GM18909 (cell line): ENCODE data around the gene GET4.

Experiments
- ATAC-seq: cut with Tn5 transposase; IDR thresholded peaks from one replicate; pipeline ENCODE4 v1.9.1; 2021; ENCODE audit warnings: mild to moderate bottlenecking; ENCODE audit not compliant: unreplicated experiment, poor library complexity

The GET4 gene

GRCh38 chr7:884191-885003, 8.0 kb downstream of the GET4 start:
- ATAC-seq: no peak

DNA sequence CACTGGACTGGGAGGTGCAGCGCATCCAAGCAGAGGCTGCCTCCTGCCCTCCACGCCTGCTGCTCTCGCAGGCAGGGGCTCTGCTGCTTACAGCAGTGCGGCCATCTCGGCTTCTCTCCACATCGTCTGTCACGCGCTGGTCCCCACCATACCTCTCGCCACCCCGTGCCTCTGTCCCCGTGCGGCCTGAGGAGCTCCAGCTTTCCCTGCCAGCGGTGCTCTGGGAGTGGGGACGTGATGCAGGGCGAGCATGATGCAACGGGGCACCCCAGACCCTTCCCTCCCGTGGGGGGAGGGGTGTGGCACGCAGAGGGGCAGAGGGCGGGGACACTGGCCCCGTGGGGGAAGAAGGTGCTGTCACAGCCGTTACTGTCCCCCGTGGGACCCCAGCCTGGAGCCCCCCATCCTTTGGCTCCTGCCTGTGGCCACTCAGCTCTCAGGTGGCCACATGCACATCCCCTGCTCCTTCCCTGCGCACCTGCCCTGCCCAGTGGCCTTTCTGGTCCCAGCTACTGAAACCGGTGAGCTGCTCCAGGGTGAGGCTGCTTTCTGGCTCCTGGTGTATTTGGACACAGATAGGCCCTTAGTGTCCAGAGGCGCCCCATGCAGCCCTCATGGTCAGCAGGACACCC, 9.0 kb downstream of the GET4 start:
- ATAC-seq: no peak

DNA sequence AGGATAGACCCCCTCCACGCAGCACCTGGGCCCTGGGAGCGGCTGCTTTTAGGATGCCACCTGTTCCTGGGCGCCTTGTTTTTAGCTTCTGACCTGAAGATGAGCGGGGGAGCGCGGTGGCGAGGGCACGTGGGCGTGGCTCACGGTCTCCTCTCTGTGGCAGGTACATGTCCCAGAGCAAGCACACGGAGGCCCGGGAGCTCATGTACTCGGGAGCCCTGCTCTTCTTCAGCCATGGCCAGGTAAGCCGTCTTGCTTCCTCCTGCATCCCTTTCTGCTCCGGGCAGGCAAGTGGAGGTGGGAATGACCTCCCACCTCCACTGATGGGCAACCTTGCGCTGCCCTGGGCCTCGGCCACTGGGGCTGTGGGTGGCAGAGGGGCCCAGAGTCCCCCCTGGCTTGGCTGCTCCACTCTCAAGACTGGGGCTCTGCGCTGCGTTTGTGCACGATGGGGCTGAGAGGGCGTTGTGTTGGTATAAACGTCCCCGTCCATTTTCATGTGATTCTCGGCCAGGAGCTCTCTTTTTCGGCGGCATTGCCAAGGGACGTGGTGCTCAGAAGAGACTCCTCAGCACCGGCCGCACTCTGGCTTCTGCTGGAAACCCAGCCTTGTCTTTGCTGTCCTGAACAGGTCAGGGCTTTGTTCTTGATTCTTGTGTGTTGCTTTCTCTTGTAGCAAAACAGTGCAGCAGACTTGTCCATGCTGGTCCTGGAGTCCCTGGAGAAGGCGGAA, 9.7 kb downstream of the GET4 start:
- no peak for ATAC-seq

DNA sequence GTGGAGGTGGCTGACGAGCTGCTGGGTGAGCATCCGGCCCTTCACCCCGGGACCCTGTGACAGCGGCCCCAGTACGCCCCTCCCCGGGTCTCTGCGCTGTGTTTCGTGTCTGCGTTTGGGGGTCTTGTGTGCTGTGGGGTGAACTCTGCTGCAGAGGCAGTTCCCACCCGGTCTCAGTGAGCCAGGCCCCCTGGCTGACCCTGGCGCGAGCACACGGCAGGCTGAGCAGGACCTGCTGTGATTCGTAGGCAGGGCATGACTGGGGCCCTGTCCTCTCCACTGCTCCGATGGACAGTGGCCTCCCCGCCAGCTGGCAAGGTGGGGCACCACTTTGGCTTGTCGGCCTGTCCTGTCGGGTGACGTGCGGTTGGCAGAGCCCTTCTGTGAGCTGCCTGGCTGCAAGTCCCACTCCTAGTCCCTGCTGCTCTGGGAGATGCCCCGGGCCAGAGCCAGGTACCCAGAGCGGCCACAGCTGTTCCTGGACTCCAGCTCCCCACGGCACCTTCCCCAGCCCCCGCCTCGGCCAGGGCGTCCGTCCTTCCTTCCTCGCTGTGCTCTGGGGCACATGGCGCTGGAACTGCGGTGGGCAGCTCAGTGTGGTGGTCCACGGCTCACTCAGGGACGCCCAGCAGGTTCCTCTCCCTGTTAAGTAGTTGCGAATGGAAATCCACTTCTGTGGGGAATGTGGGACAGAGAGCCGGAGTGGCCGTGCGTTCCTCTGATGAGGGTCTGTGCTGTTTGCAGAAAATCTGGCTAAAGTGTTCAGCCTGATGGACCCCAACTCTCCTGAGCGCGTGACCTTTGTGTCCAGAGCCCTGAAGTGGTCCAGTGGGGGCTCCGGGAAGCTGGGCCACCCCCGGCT, 10.5 kb downstream of the GET4 start:
- no peak for ATAC-seq

DNA sequence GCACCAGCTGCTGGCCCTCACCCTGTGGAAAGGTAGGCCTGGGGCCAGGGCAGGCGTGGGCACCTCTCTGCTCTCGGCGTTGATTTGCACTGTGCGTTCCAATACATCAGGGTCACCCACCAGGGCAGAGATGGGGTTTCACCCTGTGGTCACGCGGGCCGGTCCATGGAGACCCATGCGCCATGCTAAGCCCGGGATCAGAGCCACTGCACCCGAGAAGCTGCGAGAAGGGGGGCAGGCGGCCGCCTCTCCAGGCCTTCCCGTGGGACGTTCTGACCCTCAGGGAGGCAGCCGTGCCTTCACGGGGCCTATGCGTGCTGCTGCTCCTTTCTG, 11.1 kb downstream of the GET4 start:
- no peak for ATAC-seq

DNA sequence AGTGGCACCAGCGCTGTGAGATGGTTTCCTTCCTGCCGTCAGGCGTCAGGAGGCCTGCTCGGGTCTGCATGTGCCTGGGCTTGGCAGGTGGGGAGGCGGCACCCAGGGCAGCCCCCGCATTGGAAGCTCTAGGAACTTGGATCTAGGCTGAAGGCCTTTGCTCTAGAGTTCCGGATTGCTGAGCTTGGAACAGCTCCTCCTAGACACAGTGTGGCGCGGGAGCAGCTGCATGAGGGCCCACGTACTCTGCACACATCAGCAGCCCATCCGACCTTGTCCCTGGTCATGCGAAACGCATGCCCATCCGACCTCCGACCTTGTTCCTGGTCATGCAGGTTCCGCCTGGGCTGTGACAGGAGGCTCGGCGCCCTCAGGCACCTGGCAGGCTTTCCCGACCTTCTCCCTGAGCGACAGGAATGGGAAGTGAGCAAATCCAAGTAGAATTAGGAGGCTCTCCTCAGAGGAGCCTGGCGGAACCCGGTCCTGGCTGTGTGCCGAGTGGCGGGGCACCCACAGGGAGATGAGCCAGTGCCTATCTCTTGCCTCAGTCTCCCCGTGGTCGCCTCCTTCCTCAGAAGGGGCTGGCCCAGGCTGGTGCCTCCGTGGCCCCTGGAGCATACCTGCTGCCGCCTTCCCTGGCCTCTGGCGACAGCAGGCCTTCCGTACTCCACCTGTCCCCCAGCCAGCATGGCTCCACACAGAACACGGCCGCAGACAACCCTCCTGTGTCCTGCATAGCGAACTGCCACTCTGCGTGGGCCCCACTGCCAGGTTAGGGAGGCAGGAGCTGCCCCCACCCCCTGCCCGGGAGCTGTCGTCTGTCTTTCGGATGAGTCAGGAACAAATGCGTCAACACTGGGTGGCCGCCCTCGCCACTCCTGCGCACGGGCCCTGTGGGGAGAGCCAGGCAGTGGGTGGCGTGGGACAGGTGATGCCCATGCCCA, 12.0 kb downstream of the GET4 start:
- ATAC-seq: no peak

DNA sequence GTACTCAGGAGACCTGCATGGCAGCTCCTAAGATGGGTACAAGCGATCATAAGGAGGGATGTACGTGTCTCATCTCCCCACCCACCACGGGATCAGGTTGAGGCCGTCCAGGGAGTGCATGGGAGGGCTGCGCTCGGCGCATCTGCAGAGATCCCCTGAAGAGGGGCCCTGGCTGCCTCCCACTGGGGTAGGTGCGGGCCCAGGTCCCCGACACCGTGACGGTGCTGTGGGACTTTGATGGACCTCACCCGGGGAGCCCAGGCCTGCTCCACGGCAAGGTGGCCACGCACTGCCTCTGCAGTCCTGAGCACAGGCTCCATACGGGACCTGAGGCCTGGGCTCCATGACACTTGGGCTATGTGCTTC, 12.7 kb downstream of the GET4 start:
- ATAC-seq: no peak

- no peak for ATAC-seq
Measured at GRCh38 chr7:889391-889790, 13.0 kb downstream of the GET4 start.

DNA sequence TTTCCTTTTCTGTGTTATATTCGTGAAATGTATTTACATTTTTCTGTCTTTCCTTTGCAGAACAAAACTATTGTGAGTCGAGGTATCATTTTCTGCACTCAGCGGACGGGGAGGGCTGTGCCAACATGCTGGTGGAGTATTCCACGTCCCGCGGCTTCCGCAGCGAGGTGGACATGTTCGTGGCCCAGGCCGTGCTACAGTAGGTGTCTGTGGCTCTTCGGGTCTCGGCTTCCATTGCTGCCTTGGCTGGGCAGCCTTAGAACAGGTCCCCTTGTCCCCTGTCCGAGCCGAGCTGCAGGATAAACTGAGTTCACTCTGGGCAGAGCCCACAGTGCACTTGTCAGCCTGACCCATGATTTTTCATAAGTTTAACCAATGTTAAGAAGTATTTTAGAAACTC, 14.5 kb downstream of the GET4 start:
- no peak for ATAC-seq

DNA sequence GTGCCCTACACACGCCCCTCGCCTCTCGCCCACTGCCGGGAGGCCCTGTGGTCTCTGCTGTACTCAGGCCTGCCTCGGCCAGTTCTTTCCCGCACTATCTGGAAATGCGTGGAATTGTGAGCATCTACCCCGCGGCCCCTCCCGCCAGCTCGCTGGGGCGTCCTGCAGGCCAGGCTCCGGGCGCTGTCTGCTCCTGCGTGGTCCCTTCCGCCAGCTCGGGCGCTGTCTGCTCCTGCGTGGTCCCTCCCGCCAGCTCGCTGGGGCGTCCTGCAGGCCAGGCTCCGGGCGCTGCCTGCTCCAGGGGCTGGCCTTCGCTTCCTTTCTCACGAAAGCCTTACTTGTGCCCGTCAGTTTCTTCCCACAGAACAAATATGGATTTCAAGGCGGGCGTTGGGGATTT, 14.9 kb downstream of the GET4 start:
- no peak for ATAC-seq

DNA sequence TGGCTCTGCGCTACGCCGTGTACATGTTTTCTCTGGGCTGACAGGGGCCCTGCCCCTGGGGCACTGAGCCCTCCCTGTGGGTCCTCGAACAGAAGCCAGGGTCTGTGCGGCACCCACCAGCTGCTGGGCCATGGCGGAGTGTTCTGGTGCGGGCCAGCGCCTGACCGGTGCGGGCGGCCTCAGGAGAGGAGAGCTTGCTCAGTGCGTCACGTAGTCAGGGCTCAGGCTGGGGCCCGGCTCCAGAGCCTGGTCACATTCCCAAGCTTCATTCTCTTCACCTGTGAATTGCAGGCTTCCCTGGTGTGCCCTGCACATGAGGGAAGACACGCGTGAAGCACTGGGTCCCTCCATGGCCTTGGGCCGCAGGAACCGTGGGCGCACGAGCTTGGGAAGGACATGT, 15.5 kb downstream of the GET4 start:
- no peak for ATAC-seq

DNA sequence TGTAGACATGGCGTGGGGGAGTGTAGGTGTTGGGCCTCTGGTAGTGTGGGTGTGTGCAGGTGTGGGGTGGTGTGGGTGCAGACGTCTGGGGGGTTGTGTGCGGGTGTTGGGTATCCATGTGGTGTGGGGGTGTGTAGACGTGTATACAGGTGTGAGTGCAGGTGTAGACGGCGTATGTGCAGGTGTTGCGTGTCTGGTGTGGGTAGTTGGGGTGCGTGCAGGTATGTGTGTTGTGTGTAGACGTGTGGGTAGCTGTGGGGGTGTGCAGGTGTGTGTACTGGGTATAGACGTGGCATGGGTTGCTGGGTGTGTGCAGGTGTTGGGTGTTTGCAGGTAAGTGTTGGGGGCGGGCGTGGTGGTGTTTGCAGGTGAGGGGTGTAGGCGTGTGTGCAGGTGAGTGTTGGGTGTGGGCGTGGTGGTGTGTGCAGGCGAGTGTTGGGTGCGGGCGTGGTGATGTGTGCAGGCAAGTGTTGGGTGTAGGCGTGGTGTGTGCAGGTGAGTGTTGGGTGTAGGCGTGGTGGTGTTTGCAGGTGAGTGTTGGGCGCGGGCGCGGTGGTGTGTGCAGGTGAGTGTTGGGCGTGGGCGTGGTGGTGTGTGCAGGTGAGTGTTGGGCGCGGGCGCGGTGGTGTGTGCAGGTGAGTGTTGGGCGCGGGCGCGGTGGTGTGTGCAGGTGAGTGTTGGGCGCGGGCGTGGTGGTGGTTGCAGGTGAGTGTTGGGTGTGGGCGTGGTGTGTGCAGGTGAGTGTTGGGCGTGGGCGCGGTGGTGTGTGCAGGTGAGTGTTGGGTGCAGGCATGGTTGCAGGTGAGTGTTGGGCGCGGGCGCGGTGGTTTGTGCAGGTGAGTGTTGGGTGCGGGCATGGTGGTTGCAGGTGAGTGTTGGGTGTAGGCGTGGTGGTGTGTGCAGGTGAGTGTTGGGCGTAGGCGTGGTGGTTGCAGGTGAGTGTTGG, 16.6 kb downstream of the GET4 start:
- no peak for ATAC-seq

DNA sequence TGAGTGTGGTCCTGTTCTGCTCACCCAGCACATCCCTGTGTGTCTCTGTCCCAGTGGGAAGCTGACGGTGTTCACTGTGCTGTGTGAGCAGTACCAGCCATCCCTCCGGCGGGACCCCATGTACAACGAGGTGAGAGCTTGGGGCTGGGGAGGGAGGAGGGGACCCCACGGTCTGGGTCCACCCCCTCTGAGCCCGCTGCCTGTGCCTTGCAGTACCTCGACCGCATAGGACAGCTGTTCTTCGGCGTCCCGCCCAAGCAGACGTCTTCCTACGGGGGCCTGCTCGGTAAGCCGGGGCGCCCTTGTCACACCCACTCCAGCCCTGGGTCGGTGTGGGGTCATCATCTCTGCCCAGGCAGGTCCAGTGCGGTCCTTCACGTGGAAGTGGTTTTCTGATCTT, 17.3 kb downstream of the GET4 start:
- no peak for ATAC-seq

GRCh38 chr7:894164-894867, 18.0 kb downstream of the GET4 start:
- ATAC-seq: no peak

- ATAC-seq: no peak
Measured at GRCh38 chr7:894927-895450, 18.6 kb downstream of the GET4 start.

DNA sequence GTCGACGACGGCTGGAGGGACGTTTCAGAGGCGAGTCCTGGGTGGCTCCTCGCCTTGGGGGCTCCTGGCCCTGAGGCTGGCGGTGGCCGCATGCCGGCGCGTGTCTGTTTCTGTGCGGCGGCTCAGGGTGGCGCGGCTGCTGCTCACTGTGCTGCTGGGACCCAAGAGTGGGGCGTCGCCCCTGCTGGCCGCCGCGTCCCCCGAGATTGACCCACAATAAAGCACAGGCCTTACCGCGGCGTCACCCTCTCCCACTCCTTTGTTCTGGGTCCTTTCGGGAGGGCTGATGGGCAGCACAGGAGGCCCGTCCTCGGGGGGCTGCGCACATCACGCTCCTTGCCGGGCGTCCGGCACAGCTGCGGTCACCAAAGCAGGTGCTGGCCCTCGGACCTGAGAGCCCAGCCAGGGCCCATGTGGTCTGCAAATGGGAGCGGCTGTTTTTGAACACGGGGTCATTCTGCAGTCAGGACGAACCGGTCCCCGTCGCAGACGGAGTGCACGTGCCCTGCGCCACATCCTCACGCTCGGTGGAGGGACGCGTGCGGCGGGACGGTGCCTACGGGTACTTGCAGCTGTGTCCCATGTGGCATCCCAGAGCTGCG, 19.2 kb downstream of the GET4 start:
- ATAC-seq: no peak

DNA sequence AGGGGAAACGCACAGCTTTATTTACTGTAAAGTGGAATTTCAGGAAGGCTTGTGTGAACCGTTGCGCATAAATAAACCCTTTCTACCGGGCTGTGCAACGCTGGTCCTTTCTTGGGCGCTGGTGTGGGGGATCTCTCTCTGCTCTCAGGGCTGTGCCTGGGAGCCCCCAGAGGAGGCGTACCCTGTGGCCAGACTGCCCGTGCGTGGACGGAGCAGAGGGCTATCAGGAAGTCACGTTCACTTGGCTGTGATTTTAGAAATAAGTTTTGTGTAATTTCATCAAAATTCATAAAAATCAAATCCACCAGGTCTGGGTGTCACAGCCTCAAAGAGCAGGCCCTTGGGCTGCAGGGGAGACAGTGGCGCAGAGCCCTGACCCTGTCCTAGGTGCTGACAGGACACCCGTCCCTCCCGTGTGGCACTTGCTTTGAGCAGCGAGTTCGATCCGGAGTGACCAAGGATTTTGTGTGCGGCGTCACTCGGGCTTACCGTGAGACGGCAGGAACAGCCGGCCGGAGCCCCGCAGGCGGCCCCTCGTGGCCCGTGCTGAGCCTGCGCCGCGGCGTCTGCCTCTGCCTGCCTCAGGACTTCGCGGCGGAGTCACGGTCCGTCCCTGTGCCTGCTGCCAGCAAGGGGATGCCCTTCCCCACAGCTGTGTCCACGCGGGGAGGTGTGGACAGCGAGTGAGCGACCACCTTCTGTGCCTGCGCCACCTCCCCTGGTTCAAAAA, 20.2 kb downstream of the GET4 start:
- ATAC-seq: no peak
